GM15510 (cell line): ENCODE results near the gene HDLBP.

Experiments used
- POLR2A ChIP-seq: IDR thresholded peaks from 3 replicates; pipeline ENCODE4 v1.6.1; 2011; ENCODE audit warnings: borderline replicate concordance; ENCODE audit not compliant: insufficient read length; ENCODE audit errors: extremely low read depth

Gene HDLBP

GRCh38 chr2:241195506-241196130 is 119.9 kb downstream of the HDLBP start:
- TF ChIP-seq POLR2A, result no peak

GRCh38 chr2:241194811-241195210 is 120.7 kb downstream of the HDLBP start:
- TF ChIP-seq POLR2A, result no peak

GRCh38 chr2:241193271-241193670 is 122.2 kb downstream of the HDLBP start:
- TF ChIP-seq POLR2A, result no peak

DNA sequence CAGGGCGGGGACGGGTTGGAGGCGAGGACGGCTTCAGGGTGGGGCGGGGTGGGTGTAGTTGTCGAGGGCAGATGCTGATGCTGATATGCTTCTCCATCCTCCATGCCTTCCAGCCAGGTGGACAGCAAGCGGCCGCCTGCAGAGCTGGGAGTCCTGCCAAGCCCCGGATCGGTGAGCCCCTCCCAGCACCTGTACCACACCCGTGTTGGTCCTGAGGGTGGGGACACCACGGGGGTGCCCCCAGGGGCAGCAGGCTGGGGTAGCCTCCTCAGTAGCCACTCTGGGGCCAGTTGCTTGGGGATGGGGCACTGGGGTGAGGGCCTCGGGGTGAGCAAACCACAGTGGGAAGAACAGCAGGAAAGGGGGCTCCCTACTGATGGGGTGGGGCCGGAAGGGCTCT is 124.4 kb downstream of the HDLBP start:
- no peak for TF ChIP-seq POLR2A

GRCh38 chr2:241190291-241190981 is 125.0 kb downstream of the HDLBP start:
- no peak for TF ChIP-seq POLR2A

- no peak for TF ChIP-seq POLR2A
Observed at GRCh38 chr2:241189856-241190201, 125.6 kb downstream of the HDLBP start.

GRCh38 chr2:241189093-241189855 is 126.2 kb downstream of the HDLBP start:
- no peak for TF ChIP-seq POLR2A

GRCh38 chr2:241188361-241189092 is 126.9 kb downstream of the HDLBP start, which contains the start of gene ANO7:
Gene ANO7, plus strand, starts transcription at chr2:241188677. Its CDS starts 1,387 bp downstream, at chr2:241190064.
- TF ChIP-seq POLR2A, result no peak

DNA sequence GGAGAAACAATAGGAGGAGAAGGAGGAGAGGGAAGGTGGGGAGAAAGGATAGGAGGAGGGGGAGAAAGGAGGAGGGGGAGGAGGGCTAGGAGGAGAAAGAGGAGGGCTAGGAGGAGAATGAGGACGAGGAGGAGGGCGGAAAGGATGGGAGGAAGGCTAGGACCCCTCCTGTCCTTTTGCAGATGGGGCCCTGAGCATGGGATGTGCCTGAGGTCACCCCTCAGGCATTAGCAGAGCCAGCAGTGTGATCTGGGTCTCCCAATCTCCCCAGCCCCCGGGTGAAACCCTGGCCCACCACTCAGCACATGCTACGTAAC is 127.6 kb downstream of the HDLBP start:
- no peak for TF ChIP-seq POLR2A

GRCh38 chr2:241187101-241187917 is 128.2 kb downstream of the HDLBP start:
- no peak for TF ChIP-seq POLR2A

GRCh38 chr2:241185961-241186360 is 129.5 kb downstream of the HDLBP start:
- no peak for TF ChIP-seq POLR2A

DNA sequence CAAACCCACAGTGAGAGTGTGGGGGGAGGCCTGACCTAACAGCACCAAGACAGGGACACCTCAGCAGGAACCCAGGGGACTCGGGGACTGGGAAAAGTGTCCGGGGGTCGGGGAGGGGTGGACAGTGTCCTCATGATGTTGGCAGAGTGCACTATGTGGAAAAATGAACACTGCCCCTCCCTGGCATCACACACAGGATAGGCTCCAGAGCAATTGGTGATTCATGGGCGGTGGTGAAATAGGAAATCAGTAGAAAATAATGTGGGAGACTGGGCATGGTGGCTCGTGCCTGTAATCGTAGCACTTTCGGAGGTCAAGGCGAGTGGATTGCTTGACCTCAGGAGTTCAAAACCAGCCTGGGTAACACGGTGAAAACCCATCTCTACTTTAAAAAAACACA is 130.6 kb downstream of the HDLBP start:
- no peak for TF ChIP-seq POLR2A

- no peak for TF ChIP-seq POLR2A
Observed at GRCh38 chr2:241183221-241183620, 132.3 kb downstream of the HDLBP start.

- no peak for TF ChIP-seq POLR2A
Observed at GRCh38 chr2:241182531-241183133, 132.8 kb downstream of the HDLBP start.
